ENCODE results near the gene PPDPF. TPM values are rescaled to one million over a fixed set of nuclear protein-coding genes. Genes with fewer than 3 reads are reported as not detected.

Gene PPDPF
- total and polyA plus RNA-seq, 11 donors = 182 to 442 (median 269) TPM

DNA sequence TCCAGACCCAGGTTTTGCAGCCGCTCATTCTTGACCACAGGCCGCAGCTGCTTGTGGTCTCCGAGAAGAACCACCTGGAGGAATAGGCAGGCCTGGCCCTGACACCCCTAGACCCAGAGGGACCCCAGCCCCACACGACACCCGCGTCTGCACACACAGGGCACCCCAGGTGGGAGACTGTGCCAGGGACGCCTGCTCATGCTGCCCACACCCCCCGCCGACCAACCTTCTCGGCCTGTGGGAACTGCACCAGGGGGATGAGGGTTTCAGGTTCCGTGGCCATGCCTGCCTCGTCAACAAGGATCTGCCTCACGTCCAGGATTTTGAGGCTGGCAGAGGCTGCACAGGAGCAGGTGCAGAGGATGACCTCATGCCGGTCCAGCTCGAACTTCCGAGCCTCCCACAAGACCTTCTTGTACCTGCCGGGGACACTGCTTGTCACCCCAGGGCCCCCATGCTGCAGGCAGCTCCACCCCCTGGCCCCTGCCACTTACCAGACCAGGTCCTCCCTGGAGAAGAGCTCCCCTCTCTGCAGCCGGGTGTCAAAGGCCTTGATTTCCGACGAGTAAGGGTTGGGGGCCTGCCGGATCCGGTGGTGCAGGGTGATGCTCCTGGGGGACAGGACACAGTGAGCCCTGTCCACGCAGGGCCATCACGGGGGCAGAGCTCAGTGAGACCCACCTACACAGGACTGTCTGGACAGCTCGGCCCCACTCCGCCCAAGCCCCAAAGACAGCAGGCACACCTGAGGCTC is 40.5 kb downstream of the PPDPF start:
- Histone ChIP-seq H3K36me3 (peaks cover 4 to 77% (median 68%) of the 10 kb centered on the region in 9 donors), H3K9me3 (no peaks in the 10 kb centered on the region), H3K4me1 (no peaks in the 10 kb centered on the region), H3K27me3 (no peaks in the 10 kb centered on the region), H3K27ac (no peak overlapping the region), H3K4me3 (no peak overlapping the region)
- TF ChIP-seq, protein P1, sequence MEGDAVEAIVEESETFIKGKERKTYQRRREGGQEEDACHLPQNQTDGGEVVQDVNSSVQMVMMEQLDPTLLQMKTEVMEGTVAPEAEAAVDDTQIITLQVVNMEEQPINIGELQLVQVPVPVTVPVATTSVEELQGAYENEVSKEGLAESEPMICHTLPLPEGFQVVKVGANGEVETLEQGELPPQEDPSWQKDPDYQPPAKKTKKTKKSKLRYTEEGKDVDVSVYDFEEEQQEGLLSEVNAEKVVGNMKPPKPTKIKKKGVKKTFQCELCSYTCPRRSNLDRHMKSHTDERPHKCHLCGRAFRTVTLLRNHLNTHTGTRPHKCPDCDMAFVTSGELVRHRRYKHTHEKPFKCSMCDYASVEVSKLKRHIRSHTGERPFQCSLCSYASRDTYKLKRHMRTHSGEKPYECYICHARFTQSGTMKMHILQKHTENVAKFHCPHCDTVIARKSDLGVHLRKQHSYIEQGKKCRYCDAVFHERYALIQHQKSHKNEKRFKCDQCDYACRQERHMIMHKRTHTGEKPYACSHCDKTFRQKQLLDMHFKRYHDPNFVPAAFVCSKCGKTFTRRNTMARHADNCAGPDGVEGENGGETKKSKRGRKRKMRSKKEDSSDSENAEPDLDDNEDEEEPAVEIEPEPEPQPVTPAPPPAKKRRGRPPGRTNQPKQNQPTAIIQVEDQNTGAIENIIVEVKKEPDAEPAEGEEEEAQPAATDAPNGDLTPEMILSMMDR (IDR thresholded peaks at IDR 0.05) = no peak
- TF ChIP-seq POLR2A (IDR thresholded peaks at IDR 0.05) = no peak
- no peak for ATAC-seq
- intact Hi-C loops (cut with DNase I) = no loop called here
- no peak for DNase-seq
- WGBS, 4 donors = 92 to 100% (median 94%) methylated on average over 8 to 26 of the region's 26 CpGs

DNA sequence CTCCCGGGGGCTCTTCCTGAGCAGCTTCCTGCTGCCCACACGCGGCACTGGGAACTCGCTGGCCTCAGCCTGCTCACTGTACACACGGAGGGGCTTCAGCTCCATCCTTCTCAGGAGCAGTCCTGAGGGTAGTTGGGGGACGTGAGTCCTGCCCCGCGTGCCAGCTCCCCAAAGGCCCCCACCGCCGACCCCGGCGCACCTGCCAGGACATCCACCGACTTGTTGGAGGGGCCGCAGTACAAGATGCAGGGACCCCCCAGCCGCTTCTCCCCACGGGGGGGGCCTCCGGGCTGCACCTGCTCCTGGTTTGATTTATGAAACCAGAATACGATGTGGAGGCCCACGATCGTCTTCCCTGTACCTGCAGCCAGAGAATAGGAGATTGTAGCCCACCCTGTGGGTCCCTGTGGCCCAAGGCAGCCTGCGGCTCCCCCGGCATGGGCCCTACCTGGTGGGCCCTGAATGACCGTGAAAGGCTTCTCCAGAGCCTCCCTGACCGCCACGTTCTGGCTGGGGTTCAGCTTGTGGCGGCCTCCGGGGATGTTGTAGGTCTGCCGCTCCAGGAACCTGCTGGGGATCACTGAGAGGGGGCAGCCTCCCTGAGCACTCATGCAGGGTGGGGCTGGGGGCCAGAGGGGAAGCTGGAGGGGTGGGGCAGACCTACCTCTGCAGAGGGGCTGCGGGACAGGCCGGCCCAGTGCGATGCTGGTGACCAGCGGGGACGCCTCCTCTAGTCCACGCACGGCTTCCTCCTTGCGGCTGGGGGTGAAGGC is 41.2 kb downstream of the PPDPF start:
- WGBS, 4 donors = 87 to 94% (median 91%) methylated on average over 26 to 36 of the region's 36 CpGs
- ATAC-seq = no peak
- Histone ChIP-seq H3K36me3 (peaks cover 4 to 85% (median 70%) of the 10 kb centered on the region in 9 donors), H3K4me1 (peaks cover 0 to under 1% (median 0%) of the 10 kb centered on the region in 12 donors), H3K27ac (no peak overlapping the region), H3K4me3 (no peak overlapping the region), H3K27me3 (no peaks in the 10 kb centered on the region), H3K9me3 (no peaks in the 10 kb centered on the region)
- intact Hi-C loops (cut with DNase I) = no loop called here
- TF ChIP-seq, protein P1 (IDR thresholded peaks at IDR 0.05) = no peak
- TF ChIP-seq POLR2A (IDR thresholded peaks at IDR 0.05) = no peak
- no peak for DNase-seq

DNA sequence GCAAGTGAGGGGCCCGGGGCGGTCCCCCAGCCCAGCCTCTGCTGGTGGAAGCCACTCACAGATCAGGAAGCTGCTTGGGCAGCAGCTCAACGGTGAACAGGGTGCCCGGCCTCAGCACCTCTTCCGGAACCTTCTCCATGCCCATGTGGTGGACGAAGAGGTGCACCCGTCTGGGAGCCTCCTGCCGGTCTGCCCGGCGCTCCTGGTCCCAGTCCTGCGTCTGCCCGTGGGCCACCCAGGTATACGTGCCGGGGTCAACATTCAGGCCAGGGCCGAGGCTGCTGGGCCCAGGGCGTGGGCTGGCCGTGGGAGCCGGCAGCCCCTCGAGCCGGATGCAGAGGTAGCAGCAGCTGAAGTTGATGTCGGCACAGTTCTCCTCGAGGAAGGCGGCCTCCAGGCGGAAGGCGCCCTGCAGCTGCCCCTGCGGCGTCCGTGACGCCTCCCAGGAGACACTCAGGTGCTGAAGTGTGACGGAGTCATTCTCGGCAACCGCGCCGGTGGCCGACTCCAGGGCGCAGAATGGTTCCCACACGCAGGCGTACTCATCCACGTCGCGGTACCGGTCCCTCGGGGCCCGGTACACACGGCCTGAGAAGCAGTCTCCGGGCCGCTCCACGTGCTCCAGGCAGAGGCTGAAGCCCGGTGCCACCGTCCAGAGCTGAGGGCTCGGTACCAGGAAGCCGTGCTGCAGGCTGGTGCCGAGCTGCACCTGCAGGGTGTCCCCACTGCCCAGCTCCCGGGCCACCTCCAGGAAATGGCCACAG is 42.1 kb downstream of the PPDPF start:
- Histone ChIP-seq H3K36me3 (peaks cover 4 to 93% (median 70%) of the 10 kb centered on the region in 9 donors), H3K4me1 (peaks cover 0 to 9% (median 0%) of the 10 kb centered on the region in 12 donors), H3K9me3 (no peaks in the 10 kb centered on the region), H3K27ac (no peak overlapping the region), H3K27me3 (no peaks in the 10 kb centered on the region), H3K4me3 (no peak overlapping the region)
- TF ChIP-seq POLR2A (IDR thresholded peaks at IDR 0.05) = no peak
- TF ChIP-seq, protein P1 (IDR thresholded peaks at IDR 0.05) = no peak
- DNase-seq (no peak), ATAC-seq (no peak)
- WGBS, 4 donors = 89 to 93% (median 92%) methylated on average over 25 to 54 of the region's 54 CpGs
- intact Hi-C loops (cut with DNase I) = no loop called here
